HFFc6 (cell line): ENCODE results near the gene ANKRD2. TPM values are rescaled to one million over a fixed set of nuclear protein-coding genes. Genes with fewer than 3 reads are reported as not detected.
A peak's percentile ranks its signal among the peaks of the same experiment; 100 is the strongest.
"Not testable (repeated sequence)": the region's sequence is repeated elsewhere in the genome, so short reads cannot be mapped to it uniquely, and the experiment has no call there.

ENCODE experiments used
- DNase-seq: peaks from one replicate; pipeline ENCODE4 v3.0.0-alpha.2; 2018
- H3K27ac Mint-ChIP-seq: 2 replicates; pipeline ENCODE4 v1.8.0; 2020; ENCODE audit warnings: mild to moderate bottlenecking, mixed read lengths
- H3K27me3 Mint-ChIP-seq: 2 replicates; pipeline ENCODE4 v1.8.0; 2021; ENCODE audit warnings: mild to moderate bottlenecking, moderate library complexity, mixed read lengths; ENCODE audit not compliant: insufficient read depth
- H3K36me3 Mint-ChIP-seq: 2 replicates; pipeline ENCODE4 v1.8.0; 2021; ENCODE audit warnings: low read depth, mixed read lengths
- H3K4me1 Mint-ChIP-seq: 2 replicates; pipeline ENCODE4 v1.8.0; 2020; ENCODE audit warnings: low read depth, mixed read lengths
- H3K4me3 Mint-ChIP-seq: 2 replicates; pipeline ENCODE4 v1.8.0; 2020; ENCODE audit warnings: mild to moderate bottlenecking, moderate library complexity, mixed read lengths
- H3K9me3 Mint-ChIP-seq: 2 replicates; pipeline ENCODE4 v1.8.0; 2020; ENCODE audit warnings: mild to moderate bottlenecking, mixed read lengths
- total RNA-seq, 6 experiments: library from RNA; stranded (reverse); fragmentation: NEBNext Ultra II Directional; extraction: Animal tissue kit (Norgen Biotek cat#: 25700); gene quantifications; 2 replicates in 1 of 6; 3 replicates in 5 of 6; pipeline ENCODE4 v1.2.3, GENCODE V29; 2021
- TF ChIP-seq, protein P1 (sequence below): fragments of 200-600 bp; sonication (generic); IDR thresholded peaks from 2 replicates; pipeline ENCODE4 v1.5.0; 2021; ENCODE audit warnings: antibody characterized with exemption, mild to moderate bottlenecking

ANKRD2 gene
- total RNA-seq, 6 experiments from 2014 or later, result 0.31 to 7.7 (median 6.5) TPM

DNA sequence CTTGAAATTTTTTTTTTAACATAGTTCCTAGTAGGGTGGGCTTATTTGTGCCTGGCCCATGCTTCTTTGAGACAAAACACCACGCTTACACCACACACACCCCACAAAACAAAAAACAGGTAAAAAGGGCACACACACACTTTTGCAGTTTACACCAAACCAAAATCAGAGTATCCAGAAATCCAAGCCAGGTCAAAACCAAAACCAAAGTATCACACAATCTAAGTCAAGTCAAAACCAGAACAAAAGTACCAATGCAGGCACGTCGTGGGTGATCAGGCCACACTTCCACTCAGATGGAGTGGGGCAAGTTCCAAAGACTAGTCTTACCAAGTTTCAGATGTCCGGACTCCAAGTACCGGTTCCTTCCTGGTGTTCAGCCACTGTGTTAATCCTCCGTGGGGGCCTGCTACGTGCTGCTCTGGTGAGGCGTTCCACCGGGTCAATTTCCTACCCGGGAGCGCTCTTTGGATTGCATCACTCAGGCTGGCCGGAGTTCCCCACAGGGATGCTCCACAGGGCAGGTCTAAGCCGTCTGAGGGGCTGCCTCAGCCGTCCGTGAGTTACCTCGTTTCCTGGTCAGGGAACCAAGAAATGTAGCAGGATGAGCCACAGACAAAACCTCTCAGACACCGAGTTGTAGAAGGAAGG lies 11.7 kb upstream of the ANKRD2 start:
- not testable (repeated sequence) for H3K27me3 Mint-ChIP-seq, H3K4me3 Mint-ChIP-seq, H3K27ac Mint-ChIP-seq, DNase-seq, H3K36me3 Mint-ChIP-seq, H3K9me3 Mint-ChIP-seq
- peaks cover 14% of the 10 kb centered on the region for H3K4me1 Mint-ChIP-seq

DNA sequence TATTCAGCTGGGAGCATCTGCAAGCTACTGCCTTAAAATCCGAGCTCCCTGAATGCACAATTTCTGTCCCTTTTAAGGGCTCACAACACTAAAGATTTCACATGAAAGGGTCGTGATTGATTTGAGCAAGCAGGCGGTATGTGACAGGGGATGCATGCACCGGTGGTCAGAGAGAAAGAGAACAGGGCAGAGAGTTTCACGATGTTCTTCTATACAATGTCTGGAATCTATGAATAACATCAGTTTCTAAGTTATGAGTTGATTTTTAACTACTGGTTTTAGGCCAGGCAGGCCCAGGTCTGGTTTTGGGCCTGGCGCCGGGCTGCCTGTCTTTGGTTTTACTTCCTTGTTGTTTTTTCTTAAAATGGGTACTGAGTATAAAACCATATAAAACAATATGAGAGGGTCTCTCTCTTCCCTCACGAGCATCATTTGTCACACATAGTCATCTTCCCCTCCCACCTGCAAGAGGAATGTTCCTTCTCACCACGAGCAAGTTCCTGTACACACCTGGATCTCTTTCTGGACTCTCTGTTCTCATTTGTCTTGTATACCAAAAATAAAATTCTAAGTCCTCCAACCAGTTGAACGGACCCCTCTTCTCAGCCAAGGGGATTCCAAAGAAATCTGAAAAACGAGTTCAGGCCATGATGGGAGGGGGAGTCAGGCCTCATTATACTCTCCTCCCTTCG lies 11.0 kb upstream of the ANKRD2 start:
- not testable (repeated sequence) for H3K27ac Mint-ChIP-seq, H3K27me3 Mint-ChIP-seq, H3K4me3 Mint-ChIP-seq, H3K36me3 Mint-ChIP-seq, H3K9me3 Mint-ChIP-seq, DNase-seq
- H3K4me1 Mint-ChIP-seq, result peaks cover 18% of the 10 kb centered on the region

DNA sequence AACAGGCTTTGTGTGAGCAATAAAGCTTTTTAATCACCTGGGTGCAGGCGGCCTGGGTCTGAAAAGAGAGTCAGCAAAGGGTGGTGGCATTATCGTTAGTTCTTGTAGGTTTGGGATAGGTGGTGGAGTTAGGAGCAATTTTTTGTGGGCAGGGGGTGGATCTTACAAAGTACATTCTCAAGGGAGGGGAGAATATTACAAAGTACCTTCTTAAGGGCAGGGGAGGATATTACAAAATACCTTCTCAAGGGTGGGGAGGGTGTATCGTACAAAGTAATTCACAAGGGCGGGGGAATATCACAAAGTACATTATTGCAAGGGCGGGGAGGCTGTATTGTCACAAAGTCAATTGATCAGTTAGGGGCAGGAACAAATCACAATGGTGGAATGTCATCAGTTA lies 10.2 kb upstream of the ANKRD2 start:
- not testable (repeated sequence) for H3K27me3 Mint-ChIP-seq, H3K36me3 Mint-ChIP-seq, H3K27ac Mint-ChIP-seq, H3K9me3 Mint-ChIP-seq, H3K4me3 Mint-ChIP-seq, DNase-seq
- H3K4me1 Mint-ChIP-seq, result peaks cover 21% of the 10 kb centered on the region

DNA sequence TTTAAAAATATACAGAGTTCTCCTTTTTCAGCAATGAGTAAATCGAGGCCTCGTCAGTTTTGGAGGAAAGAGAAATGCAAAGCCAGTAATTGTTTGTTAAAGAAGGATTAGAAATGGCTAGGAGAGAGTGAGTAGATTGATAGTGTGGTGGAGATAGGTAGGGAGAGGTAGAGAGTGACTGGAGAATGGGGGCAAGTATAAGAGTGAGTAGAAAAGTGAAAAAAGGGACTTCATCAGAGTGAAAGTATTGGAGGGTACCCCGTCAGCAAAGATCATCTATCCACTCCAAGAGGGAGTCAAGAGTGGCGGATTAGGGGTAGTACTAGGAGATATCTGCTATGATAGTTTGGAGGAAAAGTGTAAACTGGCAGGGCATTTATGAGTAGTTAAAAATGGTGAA lies 9.2 kb upstream of the ANKRD2 start:
- H3K4me3 Mint-ChIP-seq, result no peak overlapping the region
- H3K4me1 Mint-ChIP-seq, result peaks cover 21% of the 10 kb centered on the region
- H3K9me3 Mint-ChIP-seq, result no peaks in the 10 kb centered on the region
- TF ChIP-seq, protein P1, sequence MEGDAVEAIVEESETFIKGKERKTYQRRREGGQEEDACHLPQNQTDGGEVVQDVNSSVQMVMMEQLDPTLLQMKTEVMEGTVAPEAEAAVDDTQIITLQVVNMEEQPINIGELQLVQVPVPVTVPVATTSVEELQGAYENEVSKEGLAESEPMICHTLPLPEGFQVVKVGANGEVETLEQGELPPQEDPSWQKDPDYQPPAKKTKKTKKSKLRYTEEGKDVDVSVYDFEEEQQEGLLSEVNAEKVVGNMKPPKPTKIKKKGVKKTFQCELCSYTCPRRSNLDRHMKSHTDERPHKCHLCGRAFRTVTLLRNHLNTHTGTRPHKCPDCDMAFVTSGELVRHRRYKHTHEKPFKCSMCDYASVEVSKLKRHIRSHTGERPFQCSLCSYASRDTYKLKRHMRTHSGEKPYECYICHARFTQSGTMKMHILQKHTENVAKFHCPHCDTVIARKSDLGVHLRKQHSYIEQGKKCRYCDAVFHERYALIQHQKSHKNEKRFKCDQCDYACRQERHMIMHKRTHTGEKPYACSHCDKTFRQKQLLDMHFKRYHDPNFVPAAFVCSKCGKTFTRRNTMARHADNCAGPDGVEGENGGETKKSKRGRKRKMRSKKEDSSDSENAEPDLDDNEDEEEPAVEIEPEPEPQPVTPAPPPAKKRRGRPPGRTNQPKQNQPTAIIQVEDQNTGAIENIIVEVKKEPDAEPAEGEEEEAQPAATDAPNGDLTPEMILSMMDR, result no peak
- H3K27me3 Mint-ChIP-seq, result no peaks in the 10 kb centered on the region
- no peaks in the 10 kb centered on the region for H3K36me3 Mint-ChIP-seq
- no peak overlapping the region for H3K27ac Mint-ChIP-seq
- no peak for DNase-seq

DNA sequence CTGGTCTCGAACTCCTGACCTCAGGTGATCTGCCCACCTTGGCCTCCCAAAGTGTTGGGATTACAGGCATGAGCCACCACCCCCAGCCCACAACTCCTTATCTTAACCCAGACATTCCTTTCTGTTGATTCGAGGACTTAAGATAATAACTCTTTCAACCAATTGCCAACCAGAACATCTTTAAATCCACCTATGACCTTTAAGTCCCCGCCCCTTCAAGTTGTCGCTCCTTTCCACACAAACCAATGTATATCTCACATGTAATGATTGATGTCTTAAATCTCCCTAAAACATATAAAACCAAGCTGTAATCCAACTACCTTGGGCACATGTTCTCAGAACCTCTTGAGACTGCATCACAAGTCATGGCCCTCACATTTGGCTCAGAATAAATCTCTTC lies 7.8 kb upstream of the ANKRD2 start:
- H3K27ac Mint-ChIP-seq, result no peak overlapping the region
- no peak for DNase-seq
- H3K9me3 Mint-ChIP-seq, result no peaks in the 10 kb centered on the region

DNA sequence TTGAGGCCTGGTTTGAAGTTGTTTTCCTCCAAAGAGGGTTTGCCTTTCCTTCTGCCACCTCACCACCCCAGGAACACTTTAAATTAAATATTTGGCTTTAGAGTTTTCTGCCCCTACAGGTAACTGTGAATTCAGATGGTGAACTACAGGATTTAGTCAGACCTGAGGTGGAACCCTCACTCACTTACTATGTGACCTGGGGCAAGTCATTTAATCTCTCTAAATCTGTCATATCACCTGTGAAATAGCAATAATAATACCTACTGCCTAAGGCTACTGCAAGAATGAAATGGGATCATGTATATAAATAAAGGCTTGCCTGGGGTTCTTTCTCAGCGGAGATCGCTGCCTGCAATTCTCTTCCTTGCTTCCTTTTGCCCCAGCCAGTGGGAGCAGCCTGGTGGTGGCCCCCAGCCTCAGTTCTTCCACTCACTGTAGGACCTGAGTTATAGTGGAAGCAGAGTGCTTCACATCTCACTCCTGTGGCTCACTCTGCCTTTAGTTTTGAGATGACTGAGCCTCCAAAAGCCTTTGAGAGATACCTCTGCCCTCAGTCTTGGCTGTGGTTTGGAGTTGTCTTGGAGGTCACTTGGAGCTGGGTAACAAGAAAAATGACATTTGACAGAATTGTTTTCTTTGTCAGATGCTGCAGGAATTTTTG lies 6.1 kb upstream of the ANKRD2 start:
- Mint-ChIP-seq H3K9me3 (no peaks in the 10 kb centered on the region), H3K27me3 (no peaks in the 10 kb centered on the region), H3K4me1 (peaks cover 21% of the 10 kb centered on the region), H3K4me3 (no peak overlapping the region), H3K36me3 (peaks cover 5% of the 10 kb centered on the region; the same call in 1 of the 2 replicates), H3K27ac (peak overlapping the region; percentile 9; the same call in 1 of the 2 replicates)
- TF ChIP-seq, protein P1, result no peak
- DNase-seq, result no peak

More for the DNA sequence above, 7.8 kb upstream of the ANKRD2 start:
- TF ChIP-seq, protein P1, result no peak
- Mint-ChIP-seq H3K4me3 (no peak overlapping the region), H3K27me3 (no peaks in the 10 kb centered on the region), H3K36me3 (peaks cover 4% of the 10 kb centered on the region; the same call in 1 of the 2 replicates), H3K4me1 (peaks cover 21% of the 10 kb centered on the region)

DNA sequence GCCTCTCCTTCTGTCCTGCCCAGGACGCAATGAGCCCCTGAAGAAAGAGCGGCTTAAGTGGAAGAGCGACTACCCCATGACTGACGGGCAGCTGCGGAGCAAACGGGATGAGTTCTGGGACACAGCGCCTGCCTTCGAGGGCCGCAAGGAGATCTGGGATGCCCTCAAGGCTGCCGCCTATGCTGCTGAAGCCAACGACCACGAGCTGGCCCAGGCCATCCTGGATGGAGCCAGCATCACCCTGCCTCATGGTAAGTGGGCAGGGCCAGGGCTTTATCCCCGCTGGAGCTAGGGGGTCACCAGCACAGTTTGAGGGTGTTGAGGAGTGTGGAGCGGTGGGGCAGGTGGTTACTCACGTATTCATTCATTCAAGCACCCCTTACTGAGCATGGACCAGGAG lies 4.7 kb upstream of the ANKRD2 start:
- TF ChIP-seq, protein P1, result no peak
- Mint-ChIP-seq H3K9me3 (no peaks in the 10 kb centered on the region), H3K4me1 (peaks cover 26% of the 10 kb centered on the region), H3K27me3 (no peaks in the 10 kb centered on the region; the same call in 1 of the 2 replicates), H3K36me3 (peaks cover 5% of the 10 kb centered on the region; the same call in 1 of the 2 replicates), H3K27ac (no peak overlapping the region), H3K4me3 (no peak overlapping the region)
- no peak for DNase-seq
